HFF-Myc (cell line): ENCODE data around the gene TRAM2.

Experiments
- DNase-seq: peaks from one replicate; pipeline ENCODE4 v3.0.0-alpha.2; 2011; ENCODE audit warnings: low read depth; ENCODE audit errors: extremely low read depth
- H3K4me3 ChIP-seq: replicated peaks from 2 replicates; pipeline ENCODE4 v1.5.1; 2011; ENCODE audit warnings: low read depth, mild to moderate bottlenecking, control low read depth, low read length
- TF ChIP-seq, protein P1 (sequence below): IDR thresholded peaks from 2 replicates; pipeline ENCODE4 v1.5.1; 2012; ENCODE audit warnings: mild to moderate bottlenecking, low read depth, low read length, control low read depth; ENCODE audit errors: missing control alignments

The TRAM2 gene

DNA sequence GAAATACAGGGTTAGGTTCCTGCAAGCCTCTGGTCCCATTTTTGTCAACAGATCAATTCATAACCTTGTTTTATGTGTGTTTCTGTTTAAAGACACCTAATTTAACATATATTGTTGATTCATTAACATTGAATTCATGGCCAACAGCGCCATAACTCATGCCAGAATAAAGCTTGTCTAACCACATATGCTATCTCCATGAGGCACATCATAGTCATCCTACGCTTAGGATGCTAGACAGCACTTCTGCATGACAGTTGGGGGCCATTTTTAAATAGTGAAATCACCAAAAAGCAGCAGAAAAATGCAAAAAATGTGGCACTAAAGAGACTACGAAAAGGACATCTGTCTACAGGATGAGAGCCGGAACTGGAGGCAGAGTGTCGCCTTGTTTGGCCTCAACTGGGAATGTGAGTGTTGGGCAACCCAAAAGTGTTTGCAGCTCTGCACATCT lies 37.9 kb downstream of the TRAM2 start:
- H3K4me3 ChIP-seq = 0 out of 2 replicates have a peak overlapping the region, but pooled peaks have one; percentile 12
- TF ChIP-seq, protein P1, sequence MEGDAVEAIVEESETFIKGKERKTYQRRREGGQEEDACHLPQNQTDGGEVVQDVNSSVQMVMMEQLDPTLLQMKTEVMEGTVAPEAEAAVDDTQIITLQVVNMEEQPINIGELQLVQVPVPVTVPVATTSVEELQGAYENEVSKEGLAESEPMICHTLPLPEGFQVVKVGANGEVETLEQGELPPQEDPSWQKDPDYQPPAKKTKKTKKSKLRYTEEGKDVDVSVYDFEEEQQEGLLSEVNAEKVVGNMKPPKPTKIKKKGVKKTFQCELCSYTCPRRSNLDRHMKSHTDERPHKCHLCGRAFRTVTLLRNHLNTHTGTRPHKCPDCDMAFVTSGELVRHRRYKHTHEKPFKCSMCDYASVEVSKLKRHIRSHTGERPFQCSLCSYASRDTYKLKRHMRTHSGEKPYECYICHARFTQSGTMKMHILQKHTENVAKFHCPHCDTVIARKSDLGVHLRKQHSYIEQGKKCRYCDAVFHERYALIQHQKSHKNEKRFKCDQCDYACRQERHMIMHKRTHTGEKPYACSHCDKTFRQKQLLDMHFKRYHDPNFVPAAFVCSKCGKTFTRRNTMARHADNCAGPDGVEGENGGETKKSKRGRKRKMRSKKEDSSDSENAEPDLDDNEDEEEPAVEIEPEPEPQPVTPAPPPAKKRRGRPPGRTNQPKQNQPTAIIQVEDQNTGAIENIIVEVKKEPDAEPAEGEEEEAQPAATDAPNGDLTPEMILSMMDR = no peak
- no peak for DNase-seq

DNA sequence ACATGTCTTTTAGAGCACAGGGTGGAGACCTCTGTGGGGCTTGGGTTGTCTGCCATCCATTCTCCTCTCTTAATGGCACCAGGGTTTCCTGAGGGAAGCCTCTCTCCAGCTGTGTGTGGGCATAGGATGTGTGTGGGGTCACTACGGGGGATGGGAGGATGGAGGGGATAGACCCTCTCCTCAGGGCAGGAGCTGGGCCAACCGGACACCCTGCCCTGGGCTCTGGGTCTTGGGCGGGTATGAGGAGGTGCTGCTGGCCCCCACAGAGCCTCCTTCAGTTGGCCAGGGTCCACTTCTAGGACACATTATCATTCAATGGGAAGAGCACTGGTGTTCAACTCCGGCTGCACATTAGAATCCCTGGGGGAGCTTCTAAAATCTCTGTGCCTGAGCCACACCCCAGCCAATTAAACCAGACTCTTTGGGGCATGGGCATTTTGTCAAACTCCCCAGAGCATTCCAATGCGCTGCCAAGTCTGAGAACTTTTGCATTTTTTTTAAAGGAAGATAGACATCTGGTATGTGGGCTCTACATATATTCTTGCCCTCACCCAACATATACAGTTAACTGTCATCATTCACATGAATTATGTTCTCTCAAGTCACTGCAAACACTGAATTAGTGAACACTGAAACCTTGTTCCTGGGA lies 38.5 kb downstream of the TRAM2 start:
- no peak for DNase-seq
- no peak overlapping the region for H3K4me3 ChIP-seq
- TF ChIP-seq, protein P1 = no peak

DNA sequence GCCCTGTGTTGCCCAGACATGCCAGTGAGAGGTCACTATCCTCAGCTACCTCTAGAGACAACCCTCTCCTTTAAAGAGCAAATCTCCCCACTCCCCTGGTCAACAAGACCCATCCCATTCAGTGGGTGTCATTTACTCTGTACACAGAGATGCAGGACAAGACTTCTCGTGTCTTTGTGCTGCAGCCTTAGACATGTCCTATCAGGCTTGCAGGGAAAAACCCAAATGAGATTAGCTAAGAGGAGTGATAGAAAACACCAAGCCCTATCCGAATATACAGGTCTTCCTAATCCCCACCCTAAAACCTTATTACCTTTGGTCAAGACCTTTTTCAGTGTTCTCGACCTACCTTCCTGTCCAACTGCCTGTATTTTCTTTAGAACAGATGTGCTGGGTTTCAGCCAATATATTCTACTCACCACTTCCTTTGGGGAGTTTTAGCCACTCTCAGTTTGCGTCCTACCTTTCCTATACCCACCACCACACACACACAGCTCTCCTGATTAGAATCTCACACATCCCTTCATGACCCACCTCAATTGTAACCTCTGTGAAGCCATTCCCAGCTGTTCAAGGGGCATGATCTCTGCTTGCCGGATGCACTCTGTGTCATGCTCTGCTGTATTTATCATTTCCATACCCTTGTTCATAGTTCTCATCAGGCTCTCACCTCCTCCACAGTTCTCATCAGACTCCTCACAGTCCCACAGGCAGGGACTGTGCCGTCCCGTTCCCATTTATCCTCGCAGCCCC lies 39.7 kb downstream of the TRAM2 start:
- no peak overlapping the region for H3K4me3 ChIP-seq
- TF ChIP-seq, protein P1 = no peak
- no peak for DNase-seq

DNA sequence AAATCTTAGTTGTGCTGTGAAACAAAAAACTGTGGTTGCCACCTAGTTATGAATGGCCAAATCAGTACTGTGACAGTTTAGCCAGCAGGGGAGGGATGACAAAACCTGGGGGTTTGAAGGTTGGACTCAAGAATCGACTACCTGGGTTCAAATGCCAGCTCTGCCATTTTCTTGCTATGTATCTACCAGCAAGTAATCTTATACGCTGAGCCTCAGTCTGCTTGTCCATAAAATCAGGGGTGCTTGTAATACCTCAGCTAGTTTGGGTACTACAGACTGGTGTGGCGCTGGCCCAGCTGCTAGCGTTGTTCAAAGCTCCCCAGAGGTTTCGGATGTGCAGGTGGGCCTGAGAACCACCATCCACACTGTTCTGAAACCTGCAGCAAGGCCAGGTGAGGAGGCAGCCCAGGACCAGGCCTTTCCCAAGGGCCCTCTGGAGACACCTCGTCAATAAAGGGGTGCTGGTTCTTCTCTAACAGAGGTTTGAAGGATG lies 40.4 kb downstream of the TRAM2 start:
- no peak for DNase-seq
- no peak overlapping the region for H3K4me3 ChIP-seq
- TF ChIP-seq, protein P1 = no peak

DNA sequence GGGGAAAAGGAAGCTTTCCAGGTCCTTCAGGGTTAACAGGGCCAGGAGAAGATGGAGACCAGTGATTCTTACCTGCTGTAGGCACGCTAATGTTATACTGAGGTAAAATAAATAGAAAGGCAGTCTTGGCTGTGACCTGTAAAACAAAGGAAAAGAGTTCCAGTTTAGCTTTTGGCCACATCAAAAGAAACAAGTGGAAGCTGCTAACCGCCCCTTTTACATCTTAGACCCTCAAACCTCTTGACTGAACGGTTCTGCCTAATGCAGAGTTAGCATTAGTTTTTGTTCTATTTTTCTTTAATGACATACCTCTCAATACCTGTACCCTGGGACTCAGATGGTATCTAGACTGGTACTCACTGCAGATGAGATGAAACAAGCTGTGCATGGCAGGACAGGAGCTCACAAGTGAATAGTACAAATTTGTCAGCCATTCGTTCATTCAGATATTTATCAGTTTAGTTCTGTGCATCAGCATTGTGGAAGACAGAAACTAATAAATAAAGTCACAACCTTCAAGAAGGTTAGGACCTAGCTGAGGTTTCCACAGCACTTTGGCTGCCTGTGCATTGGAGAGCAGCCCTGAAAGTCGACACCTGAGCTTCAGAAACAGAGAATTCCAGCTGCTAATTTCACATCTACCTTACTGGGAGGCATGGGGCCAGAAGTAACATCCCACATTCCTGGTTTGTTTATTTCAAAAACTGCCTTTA lies 41.0 kb downstream of the TRAM2 start:
- TF ChIP-seq, protein P1 = no peak
- DNase-seq = no peak
- no peak overlapping the region for H3K4me3 ChIP-seq

DNA sequence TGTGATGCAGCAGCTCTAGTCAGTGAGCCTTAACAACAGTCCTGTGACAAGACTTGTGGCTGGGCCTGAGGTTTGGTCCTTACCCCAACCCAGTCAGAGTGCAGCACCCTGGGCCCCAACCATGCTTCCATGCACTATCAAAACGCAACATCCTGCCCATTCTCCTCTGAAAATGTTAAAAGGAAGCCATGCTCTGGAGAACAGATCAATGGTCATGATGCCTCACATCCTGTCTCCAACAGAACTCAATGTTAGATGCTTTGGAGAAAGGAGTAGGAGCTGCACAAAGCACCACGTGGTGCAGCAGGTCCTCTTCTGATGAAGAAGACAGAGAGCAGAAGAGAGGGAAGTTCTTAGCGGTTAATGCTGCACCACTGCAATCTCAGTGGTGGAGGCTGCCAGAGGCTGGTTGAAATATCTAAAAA lies 41.9 kb downstream of the TRAM2 start:
- TF ChIP-seq, protein P1 = no peak
- no peak overlapping the region for H3K4me3 ChIP-seq
- no peak for DNase-seq
